Left lung (tissue), 10 donors: ENCODE measurements around the gene PTTG1. TPM values are rescaled to one million over a fixed set of nuclear protein-coding genes. Genes with fewer than 3 reads are reported as not detected.

Source experiments
- ATAC-seq: fragments of 200-7000 bp; cut with Tn5 transposase; one replicate; pipeline ENCODE4 v1.9.1; 2020; ENCODE audit warnings: moderate library complexity
- DNase-seq, 4 donors: peaks; one replicate each; pipeline ENCODE4 v3.0.0-alpha.2; 2013 to 2020
- H3K27ac ChIP-seq, 2 donors: fragments of 200-600 bp; sonication (generic) in 1 of 2; one replicate each; pipeline versions ENCODE4 v1.5.0 to v1.8.0; 2020 to 2021
- H3K27me3 ChIP-seq, 2 donors: fragments of 200-600 bp; sonication (generic) in 1 of 2; one replicate each; pipeline versions ENCODE4 v1.5.0 to v1.8.0; 2020 to 2021
- H3K36me3 ChIP-seq, 2 donors: fragments of 200-600 bp; sonication (generic) in 1 of 2; one replicate each; pipeline versions ENCODE4 v1.5.0 to v1.8.0; 2020 to 2021
- H3K4me1 ChIP-seq, 2 donors: fragments of 200-600 bp; one replicate each; pipeline ENCODE4 v1.8.0; 2021
- H3K4me3 ChIP-seq, 2 donors: fragments of 200-600 bp; sonication (generic) in 1 of 2; one replicate each; pipeline versions ENCODE4 v1.5.0 to v1.8.0; 2020 to 2021; ENCODE audit warnings: mild to moderate bottlenecking in 1 of 2
- H3K9me3 ChIP-seq, 2 donors: fragments of 200-600 bp; sonication (generic) in 1 of 2; one replicate each; pipeline versions ENCODE4 v1.5.0 to v1.8.0; 2020 to 2021
- intact Hi-C, 2 donors: fragments of 100-400 bp; cut with DNase I; formaldehyde crosslinking; loops; one replicate each; pipeline versions ENCODE4 v1.11.2 to v1.14.2; 2022
- polyA plus RNA-seq, 6 donors: library from polyadenylated mRNA; unstranded; fragments of 120-200 nt; gene quantifications; one replicate each; pipeline ENCODE4 v1.2.1, GENCODE V29; 2013; ENCODE audit not compliant: insufficient read length in 6 of 6
- total RNA-seq, 2 donors: library from RNA; stranded (reverse); fragmentation: NEBNext Ultra II Directional; extraction: Animal tissue kit (Norgen Biotek cat#: 25700); gene quantifications; one replicate each; pipeline ENCODE4 v1.2.1, GENCODE V29; 2021
- TF ChIP-seq, protein P1 (sequence below), 2 donors: fragments of 200-600 bp; sonication (generic) in 1 of 2; IDR thresholded peaks; one replicate each; pipeline versions ENCODE4 v1.5.0 to v1.8.0; 2021; ENCODE audit warnings: antibody characterized with exemption in 2 of 2
- donor health status: DM: no; HTN: yes; CAD: no.
- donor health status: DM: no; HTN: no; CAD: no.

The PTTG1 gene
- total and polyA plus RNA-seq, 8 donors: 10.2 to 107 (median 54.7) TPM

DNA sequence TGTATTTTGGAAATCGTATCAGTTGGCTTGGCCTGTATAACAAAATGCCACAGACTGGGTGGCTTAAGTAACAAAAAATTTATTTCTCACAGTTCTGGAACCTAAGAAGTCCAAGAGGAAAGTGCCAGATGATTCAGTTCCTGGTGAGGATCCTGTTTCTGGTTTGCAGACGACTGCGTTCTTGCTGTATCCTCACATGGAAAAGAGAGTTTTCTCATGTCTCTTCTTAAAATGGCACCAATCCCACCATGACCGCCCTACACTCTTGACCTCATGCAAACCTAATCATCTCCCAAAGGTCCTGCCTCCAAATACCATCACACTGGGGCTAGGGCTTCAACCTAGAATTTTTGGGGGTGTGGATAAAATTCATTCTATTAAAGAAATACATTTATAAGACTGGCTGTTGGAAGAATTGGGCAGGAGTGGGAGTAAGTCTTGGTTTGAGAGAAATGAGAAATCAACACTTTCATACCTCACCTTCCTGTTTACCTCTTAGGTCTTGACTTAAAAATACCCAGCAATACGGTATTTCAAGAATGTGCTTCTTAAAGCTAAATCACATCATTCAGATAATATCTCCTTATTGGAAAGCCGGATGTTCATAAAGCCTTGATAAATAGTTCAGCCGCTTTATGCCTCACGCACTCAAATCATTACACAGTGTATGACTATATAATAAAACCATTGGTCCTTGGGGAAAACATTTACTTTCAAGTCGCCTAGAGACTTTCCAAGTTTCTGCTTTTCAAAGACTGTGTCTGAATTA lies 28.7 kb downstream of the PTTG1 start:
- no peak overlapping the region for H3K4me3 ChIP-seq
- ATAC-seq (no peak), DNase-seq (no peak)
- H3K36me3 ChIP-seq: no peaks in the 10 kb centered on the region
- intact Hi-C loops: no loop called here
- H3K4me1 ChIP-seq: no peaks in the 10 kb centered on the region
- H3K27me3 ChIP-seq: no peaks in the 10 kb centered on the region
- H3K27ac ChIP-seq: no peak overlapping the region
- H3K9me3 ChIP-seq: no peaks in the 10 kb centered on the region
- TF ChIP-seq, protein P1, sequence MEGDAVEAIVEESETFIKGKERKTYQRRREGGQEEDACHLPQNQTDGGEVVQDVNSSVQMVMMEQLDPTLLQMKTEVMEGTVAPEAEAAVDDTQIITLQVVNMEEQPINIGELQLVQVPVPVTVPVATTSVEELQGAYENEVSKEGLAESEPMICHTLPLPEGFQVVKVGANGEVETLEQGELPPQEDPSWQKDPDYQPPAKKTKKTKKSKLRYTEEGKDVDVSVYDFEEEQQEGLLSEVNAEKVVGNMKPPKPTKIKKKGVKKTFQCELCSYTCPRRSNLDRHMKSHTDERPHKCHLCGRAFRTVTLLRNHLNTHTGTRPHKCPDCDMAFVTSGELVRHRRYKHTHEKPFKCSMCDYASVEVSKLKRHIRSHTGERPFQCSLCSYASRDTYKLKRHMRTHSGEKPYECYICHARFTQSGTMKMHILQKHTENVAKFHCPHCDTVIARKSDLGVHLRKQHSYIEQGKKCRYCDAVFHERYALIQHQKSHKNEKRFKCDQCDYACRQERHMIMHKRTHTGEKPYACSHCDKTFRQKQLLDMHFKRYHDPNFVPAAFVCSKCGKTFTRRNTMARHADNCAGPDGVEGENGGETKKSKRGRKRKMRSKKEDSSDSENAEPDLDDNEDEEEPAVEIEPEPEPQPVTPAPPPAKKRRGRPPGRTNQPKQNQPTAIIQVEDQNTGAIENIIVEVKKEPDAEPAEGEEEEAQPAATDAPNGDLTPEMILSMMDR (IDR thresholded peaks at IDR 0.05): no peak

DNA sequence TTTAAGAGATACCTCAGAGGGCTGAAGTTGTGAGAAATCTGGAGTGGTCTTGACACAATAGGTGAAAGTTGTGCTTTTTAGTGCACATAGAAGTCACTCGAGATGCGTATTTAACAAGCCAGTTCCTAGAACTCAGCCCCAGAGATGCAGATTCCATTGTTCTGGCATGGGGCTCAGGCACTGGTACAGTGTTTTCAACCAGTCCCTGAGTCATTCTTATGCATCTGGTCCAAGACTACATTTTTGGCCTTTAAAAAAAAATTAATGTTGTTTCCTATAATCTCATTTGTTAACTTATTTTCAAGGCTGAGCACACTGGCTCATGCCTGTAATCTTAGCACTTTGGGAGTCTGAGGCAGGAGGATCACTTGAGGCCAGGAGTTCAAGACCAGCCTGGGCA lies 29.6 kb downstream of the PTTG1 start:
- H3K9me3 ChIP-seq: no peaks in the 10 kb centered on the region
- no peaks in the 10 kb centered on the region for H3K36me3 ChIP-seq
- H3K4me1 ChIP-seq: no peaks in the 10 kb centered on the region
- DNase-seq (no peak), ATAC-seq (no peak)
- TF ChIP-seq, protein P1 (IDR thresholded peaks at IDR 0.05): no peak
- no peak overlapping the region for H3K27ac ChIP-seq
- intact Hi-C loops: no loop called here
- H3K4me3 ChIP-seq: no peak overlapping the region
- no peaks in the 10 kb centered on the region for H3K27me3 ChIP-seq

DNA sequence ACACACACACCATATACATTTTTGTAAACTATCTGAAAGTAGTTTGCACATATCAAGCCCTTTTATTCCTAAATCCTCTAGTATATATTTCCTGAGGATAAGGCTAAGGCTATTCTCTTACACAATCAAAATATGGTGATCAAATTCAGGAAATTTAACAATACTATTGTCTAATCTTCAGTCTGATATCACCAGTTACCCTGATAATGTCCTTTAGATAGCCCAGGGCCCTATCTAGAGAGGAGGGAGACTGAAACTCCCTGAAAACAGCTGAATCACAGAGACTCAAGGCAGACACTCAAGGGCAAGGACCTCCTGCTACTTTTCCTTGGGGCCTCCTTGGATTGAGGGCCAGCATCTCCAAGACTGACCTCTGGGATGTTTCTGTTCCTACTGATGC lies 30.4 kb downstream of the PTTG1 start:
- DNase-seq (no peak), ATAC-seq (no peak)
- TF ChIP-seq, protein P1 (IDR thresholded peaks at IDR 0.05): no peak
- H3K36me3 ChIP-seq: no peaks in the 10 kb centered on the region
- H3K9me3 ChIP-seq: no peaks in the 10 kb centered on the region
- no peaks in the 10 kb centered on the region for H3K4me1 ChIP-seq
- H3K4me3 ChIP-seq: no peak overlapping the region
- no peaks in the 10 kb centered on the region for H3K27me3 ChIP-seq
- no peak overlapping the region for H3K27ac ChIP-seq
- intact Hi-C loops: no loop called here

DNA sequence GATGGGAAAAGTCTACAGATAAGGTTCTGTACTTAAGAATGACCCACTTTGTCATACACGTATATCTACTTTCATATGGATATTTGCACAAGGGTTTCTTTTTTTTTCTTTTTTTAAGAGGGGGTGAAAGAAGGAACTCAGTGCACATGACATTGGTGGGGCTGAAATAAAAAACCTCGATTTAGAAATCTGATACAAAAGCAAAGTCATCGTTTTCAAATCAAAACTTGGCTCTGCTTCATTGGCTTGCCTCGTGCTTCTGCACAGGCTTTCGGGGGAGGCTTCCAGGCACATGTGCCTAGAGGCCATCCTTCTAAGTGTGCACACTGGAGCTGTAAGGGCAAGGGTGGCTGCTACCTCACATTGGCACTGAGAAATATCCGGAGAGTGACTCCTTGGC lies 31.1 kb downstream of the PTTG1 start:
- TF ChIP-seq, protein P1 (IDR thresholded peaks at IDR 0.05): no peak
- DNase-seq (no peak), ATAC-seq (peak; percentile 23)
- Histone ChIP-seq H3K4me1 (no peaks in the 10 kb centered on the region), H3K4me3 (no peak overlapping the region), H3K36me3 (no peaks in the 10 kb centered on the region), H3K9me3 (no peaks in the 10 kb centered on the region), H3K27me3 (no peaks in the 10 kb centered on the region), H3K27ac (no peak overlapping the region)
- intact Hi-C loops: no loop called here

DNA sequence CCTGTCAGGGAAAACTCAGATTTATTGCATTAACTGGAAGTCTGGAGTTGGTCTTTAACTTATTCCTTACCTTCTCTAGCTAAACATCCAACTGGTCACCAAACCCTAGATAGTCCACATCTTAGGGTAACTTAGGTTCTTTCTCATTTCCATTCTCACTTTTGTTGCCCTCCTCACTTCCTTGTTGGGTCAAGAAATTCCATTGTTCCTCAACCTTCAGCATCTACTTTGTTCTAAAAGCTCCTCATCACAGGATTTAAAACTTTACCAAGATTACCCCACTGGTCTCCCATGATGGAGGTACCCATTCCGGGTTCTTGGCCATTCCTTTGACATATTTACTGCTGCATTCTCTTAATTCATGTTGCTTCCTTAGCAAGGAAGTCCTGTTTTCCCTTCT lies 32.1 kb downstream of the PTTG1 start:
- Histone ChIP-seq H3K4me3 (no peak overlapping the region), H3K9me3 (no peaks in the 10 kb centered on the region), H3K27me3 (no peaks in the 10 kb centered on the region), H3K36me3 (no peaks in the 10 kb centered on the region), H3K27ac (no peak overlapping the region), H3K4me1 (no peaks in the 10 kb centered on the region)
- DNase-seq: no peak
- TF ChIP-seq, protein P1 (IDR thresholded peaks at IDR 0.05): no peak
- intact Hi-C loops: no loop called here
- no peak for ATAC-seq
